PFSK-1 (cell line): ENCODE results near the gene TRAPPC10.

Experiments used
- POLR2AphosphoS5 ChIP-seq: IDR thresholded peaks from 2 replicates; pipeline ENCODE4 v1.6.1; 2012; ENCODE audit warnings: low read depth, mild to moderate bottlenecking, control low read depth, low read length, moderate library complexity
- REST ChIP-seq, 2 experiments: IDR thresholded peaks; 2 replicates each; pipeline versions ENCODE4 v1.6.1 to v1.8.0; 2011 to 2012; ENCODE audit warnings: low read depth in 2 of 2, low read length in 2 of 2, control low read depth in 1 of 2, inconsistent platforms in 1 of 2, mild to moderate bottlenecking in 1 of 2, moderate library complexity in 1 of 2; ENCODE audit not compliant: insufficient read depth in 1 of 2
- TAF1 ChIP-seq: IDR thresholded peaks from 2 replicates; pipeline ENCODE4 v1.6.1; 2012; ENCODE audit warnings: low read length, control low read depth, borderline replicate concordance; ENCODE audit not compliant: insufficient read depth

DNA sequence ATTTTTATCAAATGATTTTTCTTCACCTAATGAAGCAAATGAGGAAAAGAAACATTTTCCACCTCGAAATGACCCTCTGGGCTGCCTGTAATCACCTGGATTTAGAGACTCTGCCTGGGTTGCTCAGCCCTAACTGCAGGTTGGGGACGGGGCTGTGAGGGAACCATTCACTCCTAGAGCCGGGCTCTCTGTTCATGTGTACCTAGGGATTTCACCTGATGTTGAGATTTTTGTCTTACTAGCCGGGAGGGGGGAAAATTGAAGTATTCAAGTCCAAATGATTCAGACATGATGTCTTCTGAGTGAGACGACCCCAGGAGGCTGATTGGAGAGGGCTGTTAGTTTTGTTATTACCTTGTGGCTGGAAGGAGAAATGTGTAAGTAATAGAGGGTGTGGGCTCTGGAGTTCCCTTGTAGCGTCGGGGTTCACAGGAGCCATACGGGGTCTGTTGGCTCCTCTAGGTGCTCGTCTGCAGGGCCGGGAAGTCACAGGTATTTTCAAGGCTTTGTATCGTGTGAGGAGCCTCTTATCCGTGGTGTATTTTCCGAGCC lies 52.8 kb downstream of the TRAPPC10 start:
- TF ChIP-seq POLR2AphosphoS5 (no peak), TAF1 (no peak), REST (IDR thresholded peaks at IDR 0.05; ENCODE audit: insufficient read depth in 1 of 2, low read depth in 2 of 2, low read length in 2 of 2) (no peak)
